NCI-H446 treated with DMSO at 0.1 percent for 48 hours (cell line): ENCODE measurements around the gene CPE.
A peak's percentile ranks its signal among the peaks of the same experiment; 100 is the strongest.
"Not testable (repeated sequence)": the region's sequence is repeated elsewhere in the genome, so short reads cannot be mapped to it uniquely, and the experiment has no call there.

Experiments used
- DNase-seq: peaks from one replicate; lab custom pipeline; 2025; lab: John Stamatoyannopoulos, UW

The CPE gene

GRCh38 chr4:165462009-165462408, 83.2 kb downstream of the CPE start:
- no peak for DNase-seq

DNA sequence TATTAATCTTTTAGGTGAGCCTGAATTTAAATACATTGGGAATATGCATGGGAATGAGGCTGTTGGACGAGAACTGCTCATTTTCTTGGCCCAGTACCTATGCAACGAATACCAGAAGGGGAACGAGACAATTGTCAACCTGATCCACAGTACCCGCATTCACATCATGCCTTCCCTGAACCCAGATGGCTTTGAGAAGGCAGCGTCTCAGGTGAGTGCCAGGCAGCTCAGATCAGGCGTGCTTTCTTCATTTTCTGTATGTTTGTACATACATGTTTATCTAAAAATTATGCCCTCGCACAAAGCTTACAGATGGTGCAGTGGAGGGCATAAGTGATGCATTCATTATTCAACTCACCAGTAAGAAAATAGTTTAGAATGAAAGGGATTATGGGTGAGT, 85.6 kb downstream of the CPE start:
- DNase-seq = no peak

GRCh38 chr4:165464813-165465381, 86.1 kb downstream of the CPE start:
- DNase-seq = peak; percentile 66

DNA sequence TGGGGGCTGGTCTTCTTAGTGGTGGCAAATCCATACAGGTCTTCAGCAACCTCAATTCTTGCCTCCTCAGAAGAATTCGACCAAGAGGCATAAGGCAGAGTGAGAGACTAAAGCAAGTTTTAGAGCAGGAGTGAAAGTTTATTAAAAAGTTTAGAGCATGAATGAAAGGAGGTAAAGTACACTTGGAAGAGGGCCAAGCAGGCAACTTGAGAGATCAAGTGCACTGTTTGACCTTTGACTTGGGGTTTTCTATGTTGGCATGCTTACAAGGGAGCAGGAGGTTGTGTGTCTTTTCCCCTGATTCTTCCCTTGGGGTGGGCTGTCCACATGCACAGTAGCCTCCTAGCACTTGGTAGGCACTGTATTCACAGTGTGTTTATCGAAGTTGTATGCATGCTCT, 91.2 kb downstream of the CPE start:
- DNase-seq = no peak

GRCh38 chr4:165472943-165473676, 94.3 kb downstream of the CPE start:
- DNase-seq = no peak

GRCh38 chr4:165474784-165475705, 96.2 kb downstream of the CPE start:
- no peak for DNase-seq

DNA sequence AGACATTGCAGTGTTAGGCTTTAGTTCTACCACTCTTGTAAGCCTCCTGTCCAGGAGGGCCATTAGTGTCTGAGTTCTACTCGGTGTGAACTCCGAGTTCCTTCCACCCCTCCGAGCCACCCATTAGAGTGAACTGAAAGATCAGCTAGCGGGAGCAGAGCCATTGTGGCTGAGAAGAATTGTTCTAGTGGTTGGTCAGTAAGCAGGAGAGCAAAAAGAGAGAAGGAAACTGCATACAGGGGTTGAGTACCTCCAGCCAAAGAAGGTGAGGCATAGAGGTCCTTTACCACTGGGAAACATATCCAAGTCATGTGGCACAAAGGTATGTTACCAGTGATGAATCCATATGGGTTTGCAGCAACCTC, 96.9 kb downstream of the CPE start:
- DNase-seq = no peak

DNA sequence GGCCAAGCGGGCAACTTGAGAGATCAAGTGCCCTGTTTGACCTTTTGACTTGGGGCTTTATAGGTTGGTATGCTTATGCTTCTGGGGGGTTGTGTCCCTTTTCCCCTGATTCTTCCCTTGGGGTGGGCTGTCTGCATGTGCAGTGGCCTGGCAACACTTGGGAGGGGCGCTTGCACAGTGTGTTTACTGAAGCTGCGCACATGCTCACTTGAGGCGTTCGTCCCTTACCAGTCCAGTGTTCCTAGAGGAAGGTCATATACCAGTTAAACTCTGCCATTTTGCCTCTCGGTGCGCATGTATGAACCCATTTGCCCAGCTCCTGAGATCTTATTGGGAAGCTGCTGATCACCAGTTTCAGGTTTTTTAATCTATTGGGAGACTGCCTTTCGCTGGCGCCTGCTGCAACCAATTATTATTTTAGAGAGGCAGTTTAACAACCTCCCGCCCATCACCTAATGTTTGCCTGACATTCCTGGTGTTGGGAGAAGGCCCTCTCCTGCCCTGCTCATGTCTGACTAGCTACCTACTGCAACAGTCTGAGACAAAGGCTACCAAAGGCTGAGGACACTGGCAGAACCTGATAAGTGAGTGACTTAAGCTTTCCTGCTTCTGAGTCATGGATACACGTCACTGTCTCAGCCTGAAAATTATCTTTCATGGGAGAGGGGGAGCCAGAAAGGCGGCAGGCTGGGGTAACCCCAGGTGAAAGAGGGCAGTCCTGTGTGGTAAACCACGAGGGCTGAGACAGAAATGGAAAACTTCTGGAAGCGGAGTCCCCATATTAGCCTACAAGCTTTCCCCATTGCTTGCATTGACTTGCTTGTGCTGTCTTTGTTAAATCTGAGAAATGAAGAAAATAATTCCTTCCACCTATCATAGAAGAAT, 97.6 kb downstream of the CPE start:
- no peak for DNase-seq

GRCh38 chr4:165477799-165478198, 99.0 kb downstream of the CPE start:
- DNase-seq = no peak

DNA sequence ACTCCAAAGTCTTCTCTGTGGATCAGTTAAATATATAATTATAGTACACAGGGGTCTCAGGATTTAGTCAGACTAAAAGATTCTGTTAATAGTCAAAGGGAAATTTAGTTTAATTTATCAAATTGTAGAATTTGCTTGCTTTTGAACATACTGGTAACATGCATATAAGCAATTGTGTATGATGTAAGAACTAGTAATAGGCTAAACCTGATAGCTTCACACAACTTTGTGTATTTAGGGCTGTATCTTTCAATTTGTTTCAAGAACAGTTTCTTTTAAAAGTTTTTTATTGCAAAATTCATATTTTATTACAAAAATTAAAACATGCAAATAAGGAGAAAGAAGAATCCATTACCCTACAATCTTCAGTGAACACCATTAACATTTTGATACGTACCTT, 99.5 kb downstream of the CPE start:
- no peak for DNase-seq

- DNase-seq = no peak
Observed at GRCh38 chr4:165481053-165481835, 102.4 kb downstream of the CPE start.

- no peak for DNase-seq
Observed at GRCh38 chr4:165489786-165490185, 111.0 kb downstream of the CPE start.

- DNase-seq = not testable (repeated sequence)
Observed at GRCh38 chr4:165492583-165492982, 113.8 kb downstream of the CPE start.

DNA sequence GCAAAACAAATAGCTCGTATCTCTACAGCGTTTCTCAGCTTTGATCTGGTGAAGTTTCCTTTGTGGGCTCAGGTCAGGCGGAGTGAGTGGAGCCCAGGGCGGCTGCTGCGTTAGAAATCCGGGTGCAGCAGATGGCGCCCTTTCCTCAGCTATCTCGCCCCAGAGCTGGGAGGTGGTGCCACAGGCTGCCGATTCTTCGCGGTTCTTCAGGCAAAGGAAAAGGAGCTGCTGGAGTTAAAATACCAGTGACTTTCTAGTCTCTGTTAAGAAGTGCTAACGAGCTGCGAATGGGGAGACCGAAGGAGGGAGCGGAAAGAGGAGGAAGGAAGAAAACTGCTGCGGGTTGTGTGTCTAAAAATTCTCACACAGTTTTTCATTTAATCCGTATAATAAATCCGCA, 114.6 kb downstream of the CPE start:
- DNase-seq = no peak

DNA sequence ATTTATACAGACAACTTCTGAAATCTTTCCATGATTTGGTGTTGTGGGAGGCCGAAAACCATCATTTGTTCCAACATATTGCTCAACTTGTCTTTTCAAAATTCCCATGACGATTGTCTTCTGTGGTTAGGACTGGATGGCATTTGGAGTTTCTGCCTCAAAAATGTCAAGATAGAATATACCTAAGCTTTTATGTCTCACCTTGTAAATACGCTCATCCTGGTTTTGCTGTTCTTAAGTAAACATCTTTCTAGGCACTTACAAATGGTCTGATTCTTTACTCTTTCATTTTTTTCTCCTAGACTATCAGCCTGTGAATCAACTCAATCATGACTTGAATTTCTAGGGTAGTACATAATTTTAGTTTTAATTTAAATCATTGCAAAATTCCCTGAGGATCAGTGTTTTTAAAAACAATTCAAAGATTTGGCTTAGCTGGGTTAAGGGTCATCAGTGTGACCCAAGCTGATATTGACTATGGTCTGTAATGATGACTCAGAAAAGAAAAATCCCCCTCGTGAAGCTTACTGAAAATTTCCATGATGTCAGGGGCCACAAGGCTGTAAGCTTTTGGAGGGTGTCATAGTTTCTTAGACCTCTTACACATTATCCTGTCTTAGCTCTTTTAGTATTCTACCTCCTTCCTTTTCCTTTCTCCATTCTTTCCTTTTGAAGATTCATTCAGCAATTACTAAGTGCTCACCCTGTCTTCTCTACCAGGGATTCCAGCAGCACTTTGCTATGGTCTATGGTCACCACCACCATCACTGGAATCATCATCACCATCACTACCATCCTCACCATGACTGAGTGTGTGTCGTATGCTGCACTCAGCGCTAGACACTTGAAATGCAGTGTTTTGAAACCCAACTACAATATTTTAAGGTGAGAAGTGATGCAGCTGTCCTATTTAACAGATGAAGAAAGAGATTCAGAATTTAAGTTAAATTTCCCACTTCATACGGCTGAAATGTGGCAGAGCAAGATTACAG, 124.4 kb downstream of the CPE start:
- DNase-seq = no peak

DNA sequence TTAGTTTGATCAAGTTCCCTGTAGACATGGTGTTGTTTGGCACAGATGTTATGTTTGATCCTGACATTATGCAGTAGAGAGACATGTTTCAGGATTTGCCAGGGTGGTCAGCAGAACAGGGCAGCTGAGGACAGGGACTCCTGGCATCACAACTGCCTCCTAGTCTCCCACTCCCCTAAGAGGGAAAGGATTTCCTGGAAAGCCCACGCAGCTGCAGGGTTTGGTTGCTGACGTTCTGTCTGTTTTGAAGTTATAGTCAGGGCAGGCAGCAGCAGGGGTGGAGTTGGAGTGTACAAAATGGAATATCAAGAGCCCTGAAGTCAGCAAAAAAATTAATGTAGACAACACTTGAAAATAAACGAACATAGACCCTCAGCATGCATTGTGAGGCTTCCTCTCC, 125.4 kb downstream of the CPE start:
- no peak for DNase-seq

DNA sequence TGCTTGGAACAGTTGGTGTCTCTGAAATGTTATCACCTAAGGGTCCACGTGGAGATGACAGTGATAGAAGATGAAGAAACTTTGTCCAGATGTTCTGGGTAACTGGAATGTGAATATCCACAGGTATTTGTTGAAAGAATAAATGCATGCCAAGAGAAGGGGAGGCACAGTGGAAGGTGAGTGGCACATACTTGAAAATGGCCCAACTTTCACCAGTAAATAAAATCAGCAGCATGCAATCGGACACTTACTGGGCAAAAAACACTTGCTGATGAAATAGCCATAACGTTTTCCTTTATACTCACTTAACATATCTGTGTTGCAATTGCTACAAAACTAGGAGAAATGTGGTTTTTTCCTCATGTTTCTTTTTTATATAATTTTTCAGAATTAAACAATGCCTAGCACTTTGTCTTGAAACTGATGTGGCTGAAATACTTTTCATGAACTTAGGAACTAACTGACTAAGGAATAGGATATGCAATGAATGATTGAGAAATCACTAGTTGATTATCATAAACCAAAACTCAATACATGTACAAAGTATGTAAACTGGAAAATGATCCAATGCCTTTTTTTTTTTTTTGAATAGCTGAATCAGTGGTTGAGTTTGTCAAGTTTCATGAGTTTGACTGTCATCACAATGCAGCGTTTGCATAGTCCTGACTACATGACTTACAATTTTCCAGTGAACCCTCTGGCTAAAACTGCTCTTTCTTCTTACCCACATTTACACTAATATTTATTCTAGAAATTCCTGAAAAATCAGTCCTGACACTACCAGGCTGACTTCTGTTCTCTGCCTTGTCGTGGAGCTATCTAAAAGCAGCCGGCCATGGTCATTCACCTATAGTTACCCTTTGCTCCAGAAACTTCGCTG, 127.4 kb downstream of the CPE start:
- DNase-seq = no peak

GRCh38 chr4:165506849-165507248, 128.0 kb downstream of the CPE start:
- DNase-seq = no peak

DNA sequence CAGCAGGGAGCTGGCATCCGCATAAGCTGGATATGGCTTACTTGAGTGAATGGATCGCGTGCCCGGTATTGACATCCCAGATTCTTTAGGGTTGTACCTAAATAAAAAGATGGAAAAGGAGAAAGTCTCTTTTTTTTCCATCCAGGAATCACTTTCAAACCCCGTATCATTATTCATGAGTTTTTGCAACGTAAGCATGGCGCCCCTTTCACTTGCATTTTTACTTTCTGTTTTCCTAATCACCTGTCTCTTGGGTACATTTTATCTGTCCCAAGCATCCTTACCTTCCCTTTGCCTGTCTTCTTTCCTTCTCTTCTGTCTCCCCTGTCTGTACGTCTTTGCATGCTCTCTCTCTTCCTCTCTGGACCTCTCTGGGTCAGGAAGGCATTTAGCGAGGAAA, 128.6 kb downstream of the CPE start:
- DNase-seq = no peak
